Retinal pigment epithelial cell (primary cell): ENCODE measurements around the gene TSPAN4.

Experiments
- DNase-seq: peaks from one replicate; pipeline ENCODE4 v3.0.0-alpha.2; 2010; ENCODE audit warnings: low read depth
- H3K4me3 ChIP-seq: 2 replicates; pipeline ENCODE4 v1.5.1; 2011; ENCODE audit warnings: mild to moderate bottlenecking, low read length, control low read depth, moderate library complexity
- TF ChIP-seq, protein P1 (sequence below): conservative IDR thresholded peaks from 2 replicates; pipeline ENCODE4 v1.5.1; 2011; ENCODE audit warnings: low read depth, low read length, control low read depth, inconsistent platforms

Gene TSPAN4

DNA sequence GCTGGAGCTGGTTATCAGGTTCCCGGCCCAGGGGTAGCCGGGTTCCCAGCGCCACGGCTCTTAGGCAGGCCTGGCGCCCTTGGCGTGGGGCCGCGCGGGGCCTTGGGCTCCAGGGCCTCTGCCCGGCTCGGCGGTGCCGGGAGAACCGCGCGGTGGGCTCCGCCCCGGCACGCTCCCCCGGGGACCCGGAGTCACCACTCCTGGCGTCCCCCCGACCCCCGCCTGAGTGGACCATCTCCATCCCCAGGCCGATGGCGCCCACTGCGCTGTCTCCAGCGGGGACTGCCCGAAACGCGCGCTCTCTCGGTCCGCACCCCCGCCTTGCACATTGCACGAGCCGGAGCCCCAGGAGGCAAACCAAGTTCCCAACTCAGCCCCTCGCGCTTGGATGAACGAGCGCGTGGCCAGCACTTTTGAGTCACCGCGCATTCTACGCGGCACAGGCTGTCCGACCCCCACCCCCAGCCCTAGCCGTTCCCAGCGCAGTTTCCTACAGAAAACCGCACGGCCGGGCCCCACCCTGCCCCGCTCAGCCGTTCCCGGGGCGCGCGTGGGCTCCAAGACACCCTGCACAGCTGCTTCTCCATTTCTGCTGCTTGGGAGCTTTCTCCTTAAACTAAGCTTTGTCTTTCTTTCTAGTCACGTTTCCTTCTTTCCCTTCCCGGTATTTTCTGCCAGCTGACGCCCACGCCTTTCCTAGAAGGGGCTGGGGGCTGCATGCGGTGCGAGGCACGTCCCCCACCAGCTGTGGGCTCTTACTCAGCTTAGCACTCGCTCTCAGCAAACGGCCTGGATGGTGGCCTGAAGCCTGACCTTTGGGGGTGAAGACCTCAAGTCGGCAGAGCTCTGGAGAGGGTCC is 68.6 kb downstream of the TSPAN4 start:
- peak overlapping the region; percentile 55 for H3K4me3 ChIP-seq
- no peak for DNase-seq
- TF ChIP-seq, protein P1, sequence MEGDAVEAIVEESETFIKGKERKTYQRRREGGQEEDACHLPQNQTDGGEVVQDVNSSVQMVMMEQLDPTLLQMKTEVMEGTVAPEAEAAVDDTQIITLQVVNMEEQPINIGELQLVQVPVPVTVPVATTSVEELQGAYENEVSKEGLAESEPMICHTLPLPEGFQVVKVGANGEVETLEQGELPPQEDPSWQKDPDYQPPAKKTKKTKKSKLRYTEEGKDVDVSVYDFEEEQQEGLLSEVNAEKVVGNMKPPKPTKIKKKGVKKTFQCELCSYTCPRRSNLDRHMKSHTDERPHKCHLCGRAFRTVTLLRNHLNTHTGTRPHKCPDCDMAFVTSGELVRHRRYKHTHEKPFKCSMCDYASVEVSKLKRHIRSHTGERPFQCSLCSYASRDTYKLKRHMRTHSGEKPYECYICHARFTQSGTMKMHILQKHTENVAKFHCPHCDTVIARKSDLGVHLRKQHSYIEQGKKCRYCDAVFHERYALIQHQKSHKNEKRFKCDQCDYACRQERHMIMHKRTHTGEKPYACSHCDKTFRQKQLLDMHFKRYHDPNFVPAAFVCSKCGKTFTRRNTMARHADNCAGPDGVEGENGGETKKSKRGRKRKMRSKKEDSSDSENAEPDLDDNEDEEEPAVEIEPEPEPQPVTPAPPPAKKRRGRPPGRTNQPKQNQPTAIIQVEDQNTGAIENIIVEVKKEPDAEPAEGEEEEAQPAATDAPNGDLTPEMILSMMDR: no peak

DNA sequence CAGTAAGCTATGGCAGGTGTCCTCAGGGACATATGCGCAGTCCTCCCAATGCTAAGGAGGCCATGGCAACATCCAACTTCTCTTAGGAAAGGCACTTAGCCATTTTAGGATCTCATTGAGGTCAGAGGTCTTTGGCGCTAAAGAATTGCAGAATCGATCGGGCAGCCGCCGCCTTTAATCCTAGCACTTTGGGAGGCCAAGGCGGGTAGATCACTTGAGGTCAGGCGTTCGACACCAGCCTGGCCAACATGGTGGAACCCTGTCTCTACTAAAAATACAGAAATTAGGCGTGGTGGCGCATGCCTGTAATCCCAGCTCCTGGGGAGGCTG is 69.2 kb downstream of the TSPAN4 start:
- H3K4me3 ChIP-seq: no peak overlapping the region
- TF ChIP-seq, protein P1: no peak
- DNase-seq: no peak

DNA sequence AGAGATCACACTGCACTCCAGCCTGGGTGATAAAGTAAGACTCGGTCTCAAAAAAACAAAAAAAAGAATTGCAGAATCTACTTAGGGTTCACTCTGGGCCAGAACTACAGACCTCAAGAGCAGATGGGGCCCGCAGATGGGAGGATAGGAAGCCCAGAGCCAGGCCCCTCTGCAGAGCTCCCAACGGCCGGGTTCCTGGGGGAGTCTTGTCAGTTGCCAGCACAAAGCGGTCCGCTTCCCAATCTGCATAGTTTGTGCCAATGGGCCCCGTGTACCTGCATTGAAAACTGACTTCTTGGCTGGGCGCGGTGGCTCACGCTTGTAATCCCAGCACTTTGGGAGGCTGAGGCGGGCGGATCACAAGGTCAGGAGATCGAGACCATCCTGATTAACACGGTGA is 69.6 kb downstream of the TSPAN4 start:
- H3K4me3 ChIP-seq: no peak overlapping the region
- DNase-seq: no peak
- TF ChIP-seq, protein P1: no peak

DNA sequence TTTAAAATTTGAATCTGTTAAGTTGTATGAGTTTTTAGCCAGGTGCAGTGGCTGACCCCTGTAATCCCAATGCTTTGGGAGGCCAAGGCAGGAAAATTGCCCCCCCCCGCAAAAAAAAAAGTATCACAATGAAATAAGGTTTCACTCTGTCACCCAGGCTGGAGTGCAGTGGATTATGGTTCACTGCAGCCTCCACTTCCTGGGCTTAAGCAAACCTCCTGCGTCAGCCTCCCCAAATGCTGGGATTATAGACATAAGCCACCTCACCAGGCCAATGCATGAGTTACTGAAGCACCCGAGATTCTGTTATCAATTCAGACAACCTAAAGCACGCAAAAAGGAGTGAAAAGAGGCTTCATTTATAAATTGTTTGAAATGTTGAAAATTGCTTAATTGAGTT is 70.4 kb downstream of the TSPAN4 start:
- TF ChIP-seq, protein P1: no peak
- no peak overlapping the region for H3K4me3 ChIP-seq
- DNase-seq: no peak

DNA sequence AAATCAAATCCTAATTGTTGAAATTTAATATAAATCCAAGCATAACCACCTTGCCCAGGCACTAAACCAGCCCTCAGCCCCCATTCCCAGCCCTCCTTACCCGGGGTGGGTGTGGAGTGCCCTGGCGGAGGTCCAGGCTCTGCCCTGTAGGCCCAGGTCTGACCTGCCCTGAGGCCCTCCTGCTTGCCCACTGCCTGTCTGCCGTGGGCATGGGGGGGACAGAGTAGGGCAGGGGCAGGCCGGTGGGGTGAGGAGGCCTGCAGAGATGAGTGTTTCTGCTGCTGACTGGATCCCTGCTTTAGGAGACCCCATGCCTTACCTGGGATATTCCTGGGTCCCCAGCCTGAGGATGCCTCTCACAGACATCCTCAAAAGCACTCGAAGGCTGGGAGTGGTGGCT is 71.6 kb downstream of the TSPAN4 start:
- TF ChIP-seq, protein P1: no peak
- H3K4me3 ChIP-seq: no peak overlapping the region

DNA sequence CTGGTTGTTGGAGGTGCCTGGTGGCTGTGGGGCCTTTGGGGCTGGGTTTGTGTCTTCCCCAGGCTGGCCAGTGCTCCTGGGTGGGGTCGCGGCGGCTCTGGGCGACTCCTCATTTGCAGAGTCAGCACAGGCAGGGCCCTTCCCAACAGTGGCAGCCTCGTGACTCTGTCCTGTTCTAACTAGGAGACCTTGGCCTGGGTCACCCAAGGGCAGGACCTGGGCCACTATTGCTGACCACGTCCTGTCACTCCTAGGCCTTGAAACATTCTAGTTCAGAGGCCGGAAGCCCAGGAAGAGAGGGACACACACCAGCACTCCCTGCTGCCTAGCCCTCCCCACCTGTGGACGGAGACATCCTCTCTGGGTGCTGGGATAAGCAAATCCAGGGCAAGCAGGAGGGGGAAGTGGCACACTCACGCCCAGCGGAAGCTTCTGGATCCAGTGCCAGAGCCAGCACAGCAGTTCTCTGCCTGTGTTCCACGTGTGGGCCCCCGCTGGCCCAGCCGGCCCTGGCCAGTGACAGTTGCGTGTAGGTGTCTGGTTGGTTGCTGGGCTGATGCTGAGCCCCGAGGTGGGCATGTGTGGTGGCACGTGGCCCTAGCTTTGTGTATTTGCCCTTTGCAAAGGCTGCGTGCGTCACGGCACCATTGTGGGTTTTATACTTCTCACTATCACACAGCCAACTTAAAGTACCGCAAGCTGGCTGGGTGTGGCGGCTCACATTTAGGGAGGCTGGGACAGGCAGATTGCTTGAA is 72.3 kb downstream of the TSPAN4 start:
- TF ChIP-seq, protein P1: no peak
- no peak for DNase-seq
- no peak overlapping the region for H3K4me3 ChIP-seq

More for the DNA sequence above, 71.6 kb downstream of the TSPAN4 start:
- no peak for DNase-seq
